Trophoblast cell (in vitro differentiated cells and primary cell): Measurements from ENCODE around the gene MED12L.

Experiments used
- DNase-seq, 2 donors: peaks; one replicate each; pipeline ENCODE4 v3.0.0-alpha.2; 2016
- H2AFZ ChIP-seq: 2 replicates; pipeline ENCODE4 v1.6.1; 2013; ENCODE audit warnings: low read length, moderate library complexity, mild to moderate bottlenecking; ENCODE audit not compliant: insufficient read depth, poor library complexity
- H2AK5ac ChIP-seq: 2 replicates; pipeline ENCODE4 v1.6.1; 2013; ENCODE audit warnings: mild to moderate bottlenecking, low read length
- H2BK120ac ChIP-seq: 2 replicates; pipeline ENCODE4 v1.6.1; 2013; ENCODE audit warnings: low read length, mild to moderate bottlenecking, moderate library complexity; ENCODE audit not compliant: insufficient read depth, poor library complexity
- H2BK12ac ChIP-seq: 2 replicates; pipeline ENCODE4 v1.6.1; 2013; ENCODE audit warnings: mild to moderate bottlenecking, low read length, moderate library complexity
- H2BK5ac ChIP-seq: 2 replicates; pipeline ENCODE4 v1.6.1; 2013; ENCODE audit warnings: low read length, low read depth, moderate library complexity, mild to moderate bottlenecking; ENCODE audit not compliant: poor library complexity
- H3K14ac ChIP-seq: 2 replicates; pipeline ENCODE4 v1.6.1; 2013; ENCODE audit warnings: mild to moderate bottlenecking, low read length
- H3K18ac ChIP-seq: 2 replicates; pipeline ENCODE4 v1.6.1; 2013; ENCODE audit warnings: mild to moderate bottlenecking, low read length
- H3K23ac ChIP-seq: 2 replicates; pipeline ENCODE4 v1.6.1; 2013; ENCODE audit warnings: low read length
- H3K27ac ChIP-seq: 2 replicates; pipeline ENCODE4 v1.5.1; 2013; ENCODE audit warnings: low read depth, mild to moderate bottlenecking, inconsistent platforms, low read length, moderate library complexity
- H3K27me3 ChIP-seq: 2 replicates; pipeline ENCODE4 v1.6.1; 2013; ENCODE audit warnings: inconsistent platforms, mild to moderate bottlenecking, low read length, moderate library complexity; ENCODE audit not compliant: insufficient read depth
- H3K36me3 ChIP-seq, 2 experiments: 1 replicate in 1 of 2; 2 replicates in 1 of 2; pipeline ENCODE4 v1.6.1; 2013; ENCODE audit warnings: low read length in 2 of 2, mild to moderate bottlenecking in 2 of 2, moderate library complexity in 1 of 2; ENCODE audit not compliant: insufficient read depth in 2 of 2, control insufficient read depth in 1 of 2
- H3K4ac ChIP-seq: 2 replicates; pipeline ENCODE4 v1.6.1; 2013; ENCODE audit warnings: low read depth, mild to moderate bottlenecking, low read length, moderate library complexity
- H3K4me1 ChIP-seq, 2 experiments: 1 replicate in 1 of 2; 2 replicates in 1 of 2; pipeline ENCODE4 v1.6.1; 2013; ENCODE audit warnings: low read length in 2 of 2, mild to moderate bottlenecking in 2 of 2, moderate library complexity in 1 of 2; ENCODE audit not compliant: insufficient read depth in 2 of 2, control insufficient read depth in 1 of 2
- H3K4me2 ChIP-seq: 2 replicates; pipeline ENCODE4 v1.6.1; 2013; ENCODE audit warnings: inconsistent platforms, mild to moderate bottlenecking, low read length, moderate library complexity
- H3K4me3 ChIP-seq: 2 replicates; pipeline ENCODE4 v1.5.1; 2013; ENCODE audit warnings: mild to moderate bottlenecking, low read depth, low read length, inconsistent platforms
- H3K79me1 ChIP-seq: one replicate; pipeline ENCODE4 v1.6.1; 2013; ENCODE audit warnings: low read length
- H3K79me2 ChIP-seq: 2 replicates; pipeline ENCODE4 v1.6.1; 2013; ENCODE audit warnings: low read length, mild to moderate bottlenecking; ENCODE audit not compliant: control insufficient read depth, insufficient read depth, poor library complexity
- H3K9ac ChIP-seq: 2 replicates; pipeline ENCODE4 v1.6.1; 2013; ENCODE audit warnings: mild to moderate bottlenecking, low read length
- H3K9me3 ChIP-seq: 2 replicates; pipeline ENCODE4 v1.6.1; 2013; ENCODE audit warnings: low read depth, mild to moderate bottlenecking, control low read depth, inconsistent platforms, low read length; ENCODE audit not compliant: insufficient read depth
- H4K12ac ChIP-seq: 2 replicates; pipeline ENCODE4 v1.6.1; 2013; ENCODE audit warnings: low read depth, mild to moderate bottlenecking, low read length, moderate library complexity
- H4K8ac ChIP-seq: 2 replicates; pipeline ENCODE4 v1.6.1; 2013; ENCODE audit warnings: low read depth, mild to moderate bottlenecking, low read length, moderate library complexity
- H4K91ac ChIP-seq: one replicate; pipeline ENCODE4 v1.6.1; 2013; ENCODE audit warnings: low read depth, mild to moderate bottlenecking, low read length, moderate library complexity
- WGBS: extraction: QIAGEN DNeasy Blood & Tissue Kit; methylation state at CpG from one replicate; pipeline ENCODE4 v1.1.7; 2013; ENCODE audit warnings: missing lambda C conversion rate; ENCODE audit not compliant: insufficient read length, insufficient coverage; ENCODE audit errors: extremely low coverage; 5-methylcytosine and 5-hydroxymethylcytosine counted together

Gene MED12L

DNA sequence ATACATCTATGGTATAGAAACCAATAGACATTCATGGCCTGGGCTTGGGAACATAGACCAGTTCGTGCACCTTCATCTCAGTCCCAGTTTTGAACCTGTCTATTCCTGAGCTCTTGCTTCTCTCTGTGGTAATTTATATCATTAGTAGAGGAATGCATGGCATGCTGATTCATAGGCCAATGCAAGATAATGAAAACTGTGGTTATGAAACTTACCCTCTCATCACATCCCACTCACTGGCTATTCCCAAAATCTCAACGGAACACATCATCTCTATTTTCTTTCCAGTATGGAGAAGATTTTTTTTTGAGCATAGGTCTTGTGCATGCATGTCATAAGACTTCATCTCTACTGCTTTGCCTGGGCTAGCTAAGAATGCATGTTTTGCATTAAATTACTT lies 317.8 kb downstream of the MED12L start:
- no peak overlapping the region for H3K4ac ChIP-seq
- H2BK120ac ChIP-seq = no peak overlapping the region
- no peak overlapping the region for H2AFZ ChIP-seq
- no peak overlapping the region for H3K27ac ChIP-seq
- H3K9me3 ChIP-seq = no peaks in the 10 kb centered on the region
- H3K9ac ChIP-seq = no peak overlapping the region
- no peak for DNase-seq
- no peak overlapping the region for H3K23ac ChIP-seq
- H2BK12ac ChIP-seq = no peak overlapping the region
- no peak overlapping the region for H4K91ac ChIP-seq
- H4K8ac ChIP-seq = no peak overlapping the region
- no peak overlapping the region for H3K18ac ChIP-seq
- no peaks in the 10 kb centered on the region for H3K79me2 ChIP-seq
- no peak overlapping the region for H4K12ac ChIP-seq
- no peaks in the 10 kb centered on the region for H3K27me3 ChIP-seq
- peaks cover 0 to 2% of the 10 kb centered on the region in 2 experiments for H3K36me3 ChIP-seq
- H3K79me1 ChIP-seq = no peaks in the 10 kb centered on the region
- H3K14ac ChIP-seq = no peak overlapping the region
- H3K4me3 ChIP-seq = no peak overlapping the region
- no CpG with 5 or more reads among the region's 2 CpGs for WGBS
- no peaks in the 10 kb centered on the region for H3K4me1 ChIP-seq
- H2AK5ac ChIP-seq = no peak overlapping the region
- H3K4me2 ChIP-seq = no peak overlapping the region
- H2BK5ac ChIP-seq = no peak overlapping the region

DNA sequence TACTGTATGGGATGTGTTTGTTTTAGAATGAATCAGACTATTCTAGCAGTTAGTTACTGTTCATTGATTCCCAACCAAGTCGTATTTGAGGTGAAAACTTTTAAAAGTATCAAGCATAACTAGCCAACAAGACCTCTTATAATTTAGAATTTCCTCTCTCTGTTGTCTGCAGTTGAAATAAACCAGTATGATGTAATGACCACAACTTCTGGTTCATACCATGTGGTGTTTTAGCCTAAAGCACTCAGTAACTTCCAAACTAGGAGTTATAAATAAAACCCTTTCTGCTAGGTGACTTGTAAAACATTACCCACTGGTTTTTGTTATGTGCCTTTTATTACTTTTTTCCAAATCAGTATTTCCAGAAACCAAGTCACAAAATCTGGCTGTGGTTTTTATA lies 318.9 kb downstream of the MED12L start:
- no peaks in the 10 kb centered on the region for H3K4me1 ChIP-seq
- H3K79me1 ChIP-seq = no peaks in the 10 kb centered on the region
- no peaks in the 10 kb centered on the region for H3K27me3 ChIP-seq
- H3K4me3 ChIP-seq = no peak overlapping the region
- no peak overlapping the region for H3K18ac ChIP-seq
- H3K4me2 ChIP-seq = no peak overlapping the region
- H3K9me3 ChIP-seq = no peaks in the 10 kb centered on the region
- H2BK12ac ChIP-seq = no peak overlapping the region
- no CpG with 5 or more reads among the region's 1 CpG for WGBS
- H4K8ac ChIP-seq = no peak overlapping the region
- no peak for DNase-seq
- H3K23ac ChIP-seq = no peak overlapping the region
- H2AFZ ChIP-seq = no peak overlapping the region
- H3K36me3 ChIP-seq = peaks cover 0 to 4% of the 10 kb centered on the region in 2 experiments
- no peak overlapping the region for H2AK5ac ChIP-seq
- H2BK5ac ChIP-seq = no peak overlapping the region
- no peak overlapping the region for H3K27ac ChIP-seq
- H3K79me2 ChIP-seq = no peaks in the 10 kb centered on the region
- H4K12ac ChIP-seq = no peak overlapping the region
- no peak overlapping the region for H4K91ac ChIP-seq
- H2BK120ac ChIP-seq = no peak overlapping the region
- H3K4ac ChIP-seq = no peak overlapping the region
- no peak overlapping the region for H3K9ac ChIP-seq
- no peak overlapping the region for H3K14ac ChIP-seq

DNA sequence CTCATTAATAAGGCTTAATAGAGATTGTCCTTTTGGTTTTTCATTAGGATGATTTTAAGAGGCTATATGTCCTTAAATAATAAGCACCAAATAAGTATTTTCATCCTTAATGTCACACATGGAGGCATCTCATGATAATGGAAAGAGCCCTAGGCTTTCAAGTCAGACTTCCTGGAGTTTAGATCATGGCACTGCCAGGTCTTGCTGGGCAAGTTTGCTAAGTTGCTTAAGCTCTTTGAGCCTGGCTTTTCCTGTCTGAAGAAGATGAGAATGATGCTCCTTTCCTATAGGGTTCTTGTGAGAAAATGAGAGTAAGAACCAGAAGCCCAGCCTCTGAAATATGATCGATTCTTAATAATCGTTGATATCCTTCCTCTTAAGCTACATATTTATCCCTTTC lies 322.5 kb downstream of the MED12L start:
- no peak overlapping the region for H3K4me3 ChIP-seq
- no peak overlapping the region for H3K9ac ChIP-seq
- H3K79me2 ChIP-seq = no peaks in the 10 kb centered on the region
- H3K9me3 ChIP-seq = no peaks in the 10 kb centered on the region
- no peak overlapping the region for H2AFZ ChIP-seq
- H2BK120ac ChIP-seq = no peak overlapping the region
- no peak overlapping the region for H3K14ac ChIP-seq
- H4K8ac ChIP-seq = no peak overlapping the region
- no peaks in the 10 kb centered on the region for H3K27me3 ChIP-seq
- H4K91ac ChIP-seq = no peak overlapping the region
- H3K4ac ChIP-seq = no peak overlapping the region
- H3K4me1 ChIP-seq = no peaks in the 10 kb centered on the region
- H3K4me2 ChIP-seq = no peak overlapping the region
- H4K12ac ChIP-seq = no peak overlapping the region
- no peak overlapping the region for H3K18ac ChIP-seq
- no peak overlapping the region for H3K23ac ChIP-seq
- WGBS = no CpG with 5 or more reads among the region's 2 CpGs
- DNase-seq = no peak
- no peak overlapping the region for H2BK12ac ChIP-seq
- H3K36me3 ChIP-seq = peaks cover 4 to 9% of the 10 kb centered on the region in 2 experiments
- H3K27ac ChIP-seq = no peak overlapping the region
- no peaks in the 10 kb centered on the region for H3K79me1 ChIP-seq
- H2AK5ac ChIP-seq = no peak overlapping the region
- no peak overlapping the region for H2BK5ac ChIP-seq

GRCh38 chr3:151410891-151411559 lies 325.6 kb downstream of the MED12L start:
- Histone ChIP-seq H3K4me2 (no peak overlapping the region), H2AK5ac (no peak overlapping the region), H3K23ac (no peak overlapping the region), H3K9me3 (no peaks in the 10 kb centered on the region), H2BK12ac (no peak overlapping the region), H4K12ac (no peak overlapping the region), H2BK120ac (no peak overlapping the region), H3K14ac (no peak overlapping the region), H3K79me2 (no peaks in the 10 kb centered on the region), H4K8ac (no peak overlapping the region), H3K4me3 (no peak overlapping the region), H3K18ac (no peak overlapping the region), H3K27me3 (no peaks in the 10 kb centered on the region), H3K36me3 (peaks cover 7 to 13% of the 10 kb centered on the region in 2 experiments), H2BK5ac (no peak overlapping the region), H3K9ac (no peak overlapping the region), H3K27ac (no peak overlapping the region), H2AFZ (no peak overlapping the region), H3K79me1 (no peaks in the 10 kb centered on the region), H3K4ac (no peak overlapping the region), H3K4me1 (no peaks in the 10 kb centered on the region), H4K91ac (no peak overlapping the region)
- no CpG with 5 or more reads among the region's 9 CpGs for WGBS
- no peak for DNase-seq
